ENCODE measurements around the gene RABGAP1L.

The RABGAP1L gene

DNA sequence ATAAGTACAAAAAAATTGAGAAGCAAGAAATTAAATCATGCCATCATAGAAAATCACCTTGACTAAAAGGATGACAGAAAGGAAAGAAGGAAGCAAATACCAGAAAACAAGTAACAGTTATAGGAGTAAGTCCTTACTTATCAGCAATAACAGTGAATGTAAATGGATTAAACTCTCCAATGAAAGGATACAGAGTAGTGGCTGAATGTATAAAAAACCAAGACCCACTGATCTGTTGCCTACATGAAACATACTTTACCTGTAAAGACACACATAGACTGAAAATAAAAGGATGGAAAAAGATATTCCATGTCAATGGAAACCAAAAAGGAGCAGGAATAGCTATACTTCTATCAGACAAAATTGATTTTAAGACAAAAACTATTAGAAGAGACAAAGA, 52.2 kb downstream of the RABGAP1L start:
- H3K36me3 ChIP-seq = no peaks in the 10 kb centered on the region
- H3K4me1 ChIP-seq = no peaks in the 10 kb centered on the region
- no peaks in the 10 kb centered on the region for H3K27me3 ChIP-seq
- TF ChIP-seq, protein P1, sequence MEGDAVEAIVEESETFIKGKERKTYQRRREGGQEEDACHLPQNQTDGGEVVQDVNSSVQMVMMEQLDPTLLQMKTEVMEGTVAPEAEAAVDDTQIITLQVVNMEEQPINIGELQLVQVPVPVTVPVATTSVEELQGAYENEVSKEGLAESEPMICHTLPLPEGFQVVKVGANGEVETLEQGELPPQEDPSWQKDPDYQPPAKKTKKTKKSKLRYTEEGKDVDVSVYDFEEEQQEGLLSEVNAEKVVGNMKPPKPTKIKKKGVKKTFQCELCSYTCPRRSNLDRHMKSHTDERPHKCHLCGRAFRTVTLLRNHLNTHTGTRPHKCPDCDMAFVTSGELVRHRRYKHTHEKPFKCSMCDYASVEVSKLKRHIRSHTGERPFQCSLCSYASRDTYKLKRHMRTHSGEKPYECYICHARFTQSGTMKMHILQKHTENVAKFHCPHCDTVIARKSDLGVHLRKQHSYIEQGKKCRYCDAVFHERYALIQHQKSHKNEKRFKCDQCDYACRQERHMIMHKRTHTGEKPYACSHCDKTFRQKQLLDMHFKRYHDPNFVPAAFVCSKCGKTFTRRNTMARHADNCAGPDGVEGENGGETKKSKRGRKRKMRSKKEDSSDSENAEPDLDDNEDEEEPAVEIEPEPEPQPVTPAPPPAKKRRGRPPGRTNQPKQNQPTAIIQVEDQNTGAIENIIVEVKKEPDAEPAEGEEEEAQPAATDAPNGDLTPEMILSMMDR (IDR thresholded peaks at IDR 0.05; ENCODE audit: low read depth, low read length) = no peak
- H3K9me3 ChIP-seq = no peaks in the 10 kb centered on the region
- no peak overlapping the region for H3K4me3 ChIP-seq (ENCODE audit: low read depth, low read length)
- DNase-seq = no peak

DNA sequence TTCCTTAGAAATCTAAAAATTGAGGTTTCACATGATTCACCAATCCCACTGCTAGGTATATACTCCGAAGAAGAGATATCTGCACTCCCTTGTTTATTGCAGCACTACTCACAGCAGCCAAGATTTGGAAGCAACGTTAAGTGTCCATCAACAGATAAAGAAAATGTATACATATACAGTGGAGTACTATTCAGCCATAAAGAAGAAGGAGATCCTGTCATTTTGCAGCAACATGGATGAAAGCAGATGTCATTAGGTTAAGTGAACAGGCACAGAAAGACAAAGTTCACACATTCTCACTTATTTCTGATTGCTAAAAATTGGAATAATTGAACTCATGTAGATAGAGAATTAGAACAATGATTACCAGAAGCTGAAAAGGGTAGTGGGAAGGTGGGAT, 56.4 kb downstream of the RABGAP1L start:
- no peaks in the 10 kb centered on the region for H3K36me3 ChIP-seq
- TF ChIP-seq, protein P1 (IDR thresholded peaks at IDR 0.05; ENCODE audit: low read depth, low read length) = no peak
- H3K27me3 ChIP-seq = no peaks in the 10 kb centered on the region
- H3K9me3 ChIP-seq = no peaks in the 10 kb centered on the region
- H3K4me3 ChIP-seq (ENCODE audit: low read depth, low read length) = no peak overlapping the region
- DNase-seq = no peak
- H3K4me1 ChIP-seq = no peaks in the 10 kb centered on the region

DNA sequence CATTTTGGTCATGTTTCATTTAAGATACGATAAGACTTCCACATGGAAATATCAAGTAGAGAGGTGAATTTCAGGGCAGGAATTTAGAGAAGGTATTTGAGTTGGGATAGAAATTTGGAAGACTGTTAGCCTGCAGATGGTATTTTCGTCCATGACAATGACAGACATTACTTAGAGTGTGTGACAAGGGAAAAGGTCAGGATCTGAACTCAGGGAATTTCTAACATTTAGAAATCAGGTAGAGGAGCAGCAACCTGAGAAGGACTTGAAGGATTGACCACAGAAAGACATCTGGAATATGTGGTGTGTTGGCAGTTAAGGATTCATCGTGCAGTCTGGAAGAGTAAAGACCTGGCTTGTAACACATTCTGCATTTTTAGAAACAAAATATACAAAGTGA, 57.9 kb downstream of the RABGAP1L start:
- Histone ChIP-seq H3K4me1 (no peaks in the 10 kb centered on the region), H3K36me3 (no peaks in the 10 kb centered on the region; the same call in 1 of the 2 replicates), H3K27me3 (no peaks in the 10 kb centered on the region), H3K4me3 (ENCODE audit: low read depth, low read length) (no peak overlapping the region), H3K9me3 (no peaks in the 10 kb centered on the region)
- TF ChIP-seq, protein P1 (IDR thresholded peaks at IDR 0.05; ENCODE audit: low read depth, low read length) = no peak
- no peak for DNase-seq

DNA sequence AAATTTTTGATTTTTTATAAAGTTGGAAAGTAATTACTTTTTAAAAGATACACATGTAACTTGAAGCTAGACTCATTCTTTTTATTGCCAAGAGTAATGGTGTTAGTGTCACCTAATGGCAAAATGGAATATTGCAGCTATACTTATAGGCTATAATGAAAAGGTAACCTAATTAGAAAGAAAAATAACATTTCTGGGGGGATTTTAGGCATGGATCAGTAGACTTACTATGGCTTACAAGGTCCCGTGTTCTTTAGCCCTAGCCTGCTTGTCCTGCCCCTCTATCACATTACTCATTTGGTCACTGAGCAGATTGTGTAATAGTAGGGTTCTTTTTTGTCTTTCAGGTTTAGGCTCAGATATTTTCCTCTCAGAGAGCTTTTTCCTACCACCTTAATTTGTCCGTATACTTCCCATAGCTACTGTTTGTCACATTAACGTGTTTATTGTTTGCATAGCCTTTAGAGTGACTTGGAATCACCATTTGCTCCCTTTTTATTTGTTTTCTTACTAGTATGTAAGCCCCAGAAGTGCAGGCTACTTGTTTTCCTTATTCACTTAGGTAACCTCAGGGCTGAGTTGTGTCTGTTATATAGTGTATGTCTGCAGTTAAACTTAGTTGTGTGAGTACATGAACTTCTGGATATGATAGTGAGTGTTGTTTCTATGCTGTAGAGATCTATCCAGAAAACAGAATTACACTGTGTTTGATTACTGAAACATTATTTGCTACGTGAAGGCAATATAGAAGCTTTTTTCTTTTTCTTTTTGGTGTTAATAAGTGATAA, 58.7 kb downstream of the RABGAP1L start:
- DNase-seq = no peak
- Histone ChIP-seq H3K4me3 (ENCODE audit: low read depth, low read length) (no peak overlapping the region), H3K9me3 (no peaks in the 10 kb centered on the region), H3K4me1 (no peaks in the 10 kb centered on the region), H3K27me3 (no peaks in the 10 kb centered on the region), H3K36me3 (no peaks in the 10 kb centered on the region; the same call in 1 of the 2 replicates)
- TF ChIP-seq, protein P1 (IDR thresholded peaks at IDR 0.05; ENCODE audit: low read depth, low read length) = peak; percentile 73

DNA sequence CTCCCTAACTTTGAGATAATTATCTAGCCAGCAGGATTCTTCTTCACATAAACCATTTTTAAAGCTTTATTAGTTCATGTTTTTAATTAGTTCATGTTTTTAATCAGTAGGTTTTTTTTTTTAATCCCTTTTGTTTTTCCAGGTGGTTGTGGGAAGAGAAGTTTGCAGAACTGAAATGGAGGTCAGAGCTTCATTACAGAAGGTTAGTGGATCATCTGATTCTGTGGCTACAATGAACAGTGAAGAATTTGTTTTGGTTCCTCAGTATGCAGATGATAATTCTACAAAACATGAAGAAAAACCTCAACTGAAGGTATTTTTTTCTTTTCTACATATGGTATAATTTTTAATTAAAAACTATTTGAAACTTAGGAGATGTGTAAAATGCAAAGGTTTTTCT, 59.7 kb downstream of the RABGAP1L start:
- Histone ChIP-seq H3K36me3 (no peaks in the 10 kb centered on the region; the same call in 1 of the 2 replicates), H3K4me1 (no peaks in the 10 kb centered on the region), H3K4me3 (ENCODE audit: low read depth, low read length) (no peak overlapping the region), H3K9me3 (no peaks in the 10 kb centered on the region), H3K27me3 (no peaks in the 10 kb centered on the region)
- TF ChIP-seq, protein P1 (IDR thresholded peaks at IDR 0.05; ENCODE audit: low read depth, low read length) = no peak
- DNase-seq = no peak

DNA sequence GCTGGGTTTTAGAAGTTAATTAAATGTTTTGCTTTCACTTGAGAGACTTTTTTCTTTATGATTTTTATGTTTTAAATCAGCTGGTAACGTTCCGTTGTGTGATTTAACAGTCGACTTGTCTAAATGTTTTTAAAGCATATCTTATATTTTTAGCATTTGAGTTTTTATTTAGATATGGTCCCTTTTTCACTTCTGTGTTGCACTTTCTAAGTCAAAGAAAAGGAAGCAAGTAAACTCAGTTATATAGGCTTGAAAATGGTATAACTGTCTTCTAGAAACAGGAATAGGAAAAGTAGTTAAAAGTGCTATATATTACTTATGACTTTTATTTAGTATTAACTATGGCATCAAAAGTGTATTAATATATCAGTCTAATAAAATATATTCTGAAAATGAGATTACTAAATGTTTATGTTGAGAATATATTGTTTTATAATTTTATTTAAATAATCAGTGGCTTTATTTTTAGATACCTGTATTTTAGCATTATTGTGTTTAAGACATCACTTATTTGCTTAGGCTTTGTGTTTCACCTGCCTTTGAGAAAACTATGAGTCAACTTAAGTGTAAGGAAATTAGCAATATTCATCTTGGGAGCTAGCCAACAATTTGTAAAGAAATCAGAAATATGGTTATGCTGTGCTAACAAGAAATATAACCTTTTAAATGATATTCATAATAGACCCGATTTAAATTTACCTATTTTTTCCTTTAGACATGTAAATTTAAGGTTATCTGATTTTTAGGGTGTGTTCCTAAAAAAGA, 60.5 kb downstream of the RABGAP1L start:
- Histone ChIP-seq H3K4me3 (ENCODE audit: low read depth, low read length) (no peak overlapping the region), H3K9me3 (no peaks in the 10 kb centered on the region), H3K36me3 (no peaks in the 10 kb centered on the region; the same call in 1 of the 2 replicates), H3K4me1 (no peaks in the 10 kb centered on the region), H3K27me3 (no peaks in the 10 kb centered on the region)
- DNase-seq = no peak
- TF ChIP-seq, protein P1 (IDR thresholded peaks at IDR 0.05; ENCODE audit: low read depth, low read length) = no peak

Measured in BE2C (cell line).